PFSK-1 (cell line): ENCODE data around the gene LENG8.

Source experiments
- FOXP2 ChIP-seq: optimal IDR thresholded peaks from 2 replicates; pipeline ENCODE3; 2011; ENCODE audit warnings: borderline replicate concordance, control low read depth, inconsistent platforms; ENCODE audit not compliant: insufficient read depth; ENCODE audit errors: extremely low read length, extremely low read depth
- POLR2AphosphoS5 ChIP-seq: IDR thresholded peaks from 2 replicates; pipeline ENCODE4 v1.6.1; 2012; ENCODE audit warnings: low read depth, mild to moderate bottlenecking, control low read depth, low read length, moderate library complexity
- SIN3A ChIP-seq: IDR thresholded peaks from 2 replicates; pipeline ENCODE4 v1.6.1; 2012; ENCODE audit warnings: mild to moderate bottlenecking, low read length, moderate library complexity, borderline replicate concordance; ENCODE audit not compliant: insufficient read depth
- TAF1 ChIP-seq: IDR thresholded peaks from 2 replicates; pipeline ENCODE4 v1.6.1; 2012; ENCODE audit warnings: low read length, control low read depth, borderline replicate concordance; ENCODE audit not compliant: insufficient read depth
- TF ChIP-seq, protein P1 (sequence below), 2 experiments: IDR thresholded peaks; 2 replicates each; pipeline versions ENCODE4 v1.6.1 to v1.8.0; 2011 to 2012; ENCODE audit warnings: low read depth in 2 of 2, low read length in 2 of 2, control low read depth in 1 of 2, inconsistent platforms in 1 of 2, mild to moderate bottlenecking in 1 of 2, moderate library complexity in 1 of 2; ENCODE audit not compliant: insufficient read depth in 1 of 2

LENG8 gene

DNA sequence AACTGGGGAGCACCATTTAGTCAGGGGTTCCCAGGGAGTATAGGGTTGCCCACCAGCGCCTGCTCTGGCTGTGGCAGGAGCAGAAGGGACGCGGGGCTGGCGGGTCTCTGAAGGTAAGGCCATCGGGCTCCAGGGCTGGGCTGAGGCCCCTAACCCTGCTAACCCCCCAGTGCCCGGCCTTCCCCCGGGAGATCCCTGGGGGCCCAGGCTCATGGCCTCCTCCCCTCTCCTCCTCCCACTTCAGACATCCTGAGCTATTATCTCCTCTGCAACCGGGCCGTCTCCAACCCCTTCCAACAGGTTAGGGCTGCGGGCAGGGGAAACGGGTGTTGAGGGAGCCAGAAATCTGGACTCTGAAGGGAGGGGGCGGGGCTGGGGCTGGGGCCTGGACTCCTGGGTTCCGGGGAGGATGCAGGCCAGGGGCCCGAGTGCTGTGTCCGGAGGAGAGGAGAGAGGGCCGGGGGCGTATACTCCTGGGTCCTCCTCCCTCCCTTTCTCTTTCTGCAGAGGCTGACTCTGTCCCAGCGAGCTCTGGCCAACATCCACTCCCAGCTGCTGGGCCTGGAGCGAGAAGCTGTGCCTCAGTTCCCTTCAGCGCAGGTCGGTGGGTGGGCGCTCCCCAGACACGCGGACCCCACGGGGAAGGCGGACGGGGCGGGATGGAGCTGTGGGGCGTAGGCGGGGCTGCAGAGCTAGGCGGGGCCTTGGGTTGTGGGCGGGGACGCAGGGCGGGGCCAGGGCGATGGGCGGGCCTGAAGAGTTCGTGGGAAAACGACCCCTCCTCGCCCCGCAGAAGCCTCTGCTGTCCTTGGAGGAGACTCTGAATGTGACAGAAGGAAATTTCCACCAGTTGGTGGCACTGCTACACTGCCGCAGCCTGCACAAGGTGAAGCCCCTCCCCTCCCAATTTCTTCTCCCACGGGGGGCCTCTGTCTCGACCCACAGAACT is 18.4 kb upstream of the LENG8 start:
- TF ChIP-seq SIN3A (no peak), FOXP2 (no peak), POLR2AphosphoS5 (peak; percentile 37; the same call in 1 of the 2 replicates), TAF1 (no peak)
- TF ChIP-seq, protein P1, sequence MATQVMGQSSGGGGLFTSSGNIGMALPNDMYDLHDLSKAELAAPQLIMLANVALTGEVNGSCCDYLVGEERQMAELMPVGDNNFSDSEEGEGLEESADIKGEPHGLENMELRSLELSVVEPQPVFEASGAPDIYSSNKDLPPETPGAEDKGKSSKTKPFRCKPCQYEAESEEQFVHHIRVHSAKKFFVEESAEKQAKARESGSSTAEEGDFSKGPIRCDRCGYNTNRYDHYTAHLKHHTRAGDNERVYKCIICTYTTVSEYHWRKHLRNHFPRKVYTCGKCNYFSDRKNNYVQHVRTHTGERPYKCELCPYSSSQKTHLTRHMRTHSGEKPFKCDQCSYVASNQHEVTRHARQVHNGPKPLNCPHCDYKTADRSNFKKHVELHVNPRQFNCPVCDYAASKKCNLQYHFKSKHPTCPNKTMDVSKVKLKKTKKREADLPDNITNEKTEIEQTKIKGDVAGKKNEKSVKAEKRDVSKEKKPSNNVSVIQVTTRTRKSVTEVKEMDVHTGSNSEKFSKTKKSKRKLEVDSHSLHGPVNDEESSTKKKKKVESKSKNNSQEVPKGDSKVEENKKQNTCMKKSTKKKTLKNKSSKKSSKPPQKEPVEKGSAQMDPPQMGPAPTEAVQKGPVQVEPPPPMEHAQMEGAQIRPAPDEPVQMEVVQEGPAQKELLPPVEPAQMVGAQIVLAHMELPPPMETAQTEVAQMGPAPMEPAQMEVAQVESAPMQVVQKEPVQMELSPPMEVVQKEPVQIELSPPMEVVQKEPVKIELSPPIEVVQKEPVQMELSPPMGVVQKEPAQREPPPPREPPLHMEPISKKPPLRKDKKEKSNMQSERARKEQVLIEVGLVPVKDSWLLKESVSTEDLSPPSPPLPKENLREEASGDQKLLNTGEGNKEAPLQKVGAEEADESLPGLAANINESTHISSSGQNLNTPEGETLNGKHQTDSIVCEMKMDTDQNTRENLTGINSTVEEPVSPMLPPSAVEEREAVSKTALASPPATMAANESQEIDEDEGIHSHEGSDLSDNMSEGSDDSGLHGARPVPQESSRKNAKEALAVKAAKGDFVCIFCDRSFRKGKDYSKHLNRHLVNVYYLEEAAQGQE (IDR thresholded peaks at IDR 0.05; ENCODE audit: insufficient read depth in 1 of 2, low read depth in 2 of 2, low read length in 2 of 2), result no peak

DNA sequence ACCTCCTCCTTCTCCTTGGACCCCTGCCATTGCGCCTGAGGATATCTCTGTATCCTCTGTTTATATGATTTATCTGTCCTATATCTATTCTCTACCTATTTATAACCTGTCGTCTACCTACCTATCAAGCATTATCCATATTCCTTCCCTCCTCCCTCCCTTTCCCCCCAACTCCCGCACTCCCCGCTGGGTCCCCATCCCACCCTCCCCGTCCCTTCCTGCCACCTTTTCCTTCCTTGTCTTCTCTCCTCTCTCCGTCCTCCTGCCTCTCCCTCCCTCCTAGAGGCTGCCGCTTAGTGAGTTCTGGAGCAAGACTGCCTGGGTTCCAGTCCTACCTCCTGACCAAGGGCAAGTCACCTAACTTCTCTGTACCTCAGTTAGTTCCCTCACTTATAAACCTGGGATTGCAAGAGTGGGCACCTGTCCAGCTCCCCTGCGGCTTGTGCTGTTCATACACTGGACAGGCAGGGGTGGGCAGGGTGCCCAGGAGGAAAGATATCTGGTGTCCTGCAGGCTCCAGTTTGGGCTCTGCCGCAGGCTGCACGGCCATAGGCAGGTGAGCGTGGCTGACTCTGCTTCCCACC is 17.7 kb upstream of the LENG8 start:
- no peak for TF ChIP-seq POLR2AphosphoS5
- no peak for TF ChIP-seq TAF1
- TF ChIP-seq SIN3A, result no peak
- TF ChIP-seq, protein P1 (IDR thresholded peaks at IDR 0.05; ENCODE audit: insufficient read depth in 1 of 2, low read depth in 2 of 2, low read length in 2 of 2), result no peak
- TF ChIP-seq FOXP2, result no peak

DNA sequence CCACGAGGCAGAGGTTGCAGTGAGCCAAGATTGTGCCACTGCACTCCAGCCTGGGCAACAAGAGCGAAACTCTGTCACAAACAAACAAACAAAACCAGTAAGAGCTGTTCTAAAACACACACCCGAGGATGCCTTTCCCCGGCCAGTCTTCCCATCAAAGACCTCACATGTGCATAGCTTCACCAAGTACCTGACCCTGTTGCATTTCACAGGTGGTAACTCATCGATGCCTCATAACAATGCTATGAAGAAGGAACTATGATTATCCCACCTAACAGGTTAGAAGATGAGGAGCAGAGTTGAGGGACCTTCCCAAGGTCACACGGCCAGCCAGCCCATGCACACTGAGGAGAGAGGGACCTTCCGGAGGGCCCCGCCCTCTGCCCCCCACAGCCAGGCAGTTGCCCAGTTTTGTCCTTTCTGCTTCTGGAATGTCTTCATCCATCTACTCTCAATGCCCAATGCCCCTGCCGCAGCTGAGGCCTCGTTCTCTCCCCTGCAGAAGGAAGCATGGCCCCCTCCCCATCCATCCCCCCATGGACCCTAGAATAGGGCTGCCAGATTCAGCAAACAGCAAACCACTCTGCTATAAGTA is 16.8 kb upstream of the LENG8 start:
- TF ChIP-seq, protein P1 (IDR thresholded peaks at IDR 0.05; ENCODE audit: insufficient read depth in 1 of 2, low read depth in 2 of 2, low read length in 2 of 2), result no peak
- TF ChIP-seq TAF1, result no peak
- TF ChIP-seq FOXP2, result no peak
- no peak for TF ChIP-seq SIN3A
- no peak for TF ChIP-seq POLR2AphosphoS5

DNA sequence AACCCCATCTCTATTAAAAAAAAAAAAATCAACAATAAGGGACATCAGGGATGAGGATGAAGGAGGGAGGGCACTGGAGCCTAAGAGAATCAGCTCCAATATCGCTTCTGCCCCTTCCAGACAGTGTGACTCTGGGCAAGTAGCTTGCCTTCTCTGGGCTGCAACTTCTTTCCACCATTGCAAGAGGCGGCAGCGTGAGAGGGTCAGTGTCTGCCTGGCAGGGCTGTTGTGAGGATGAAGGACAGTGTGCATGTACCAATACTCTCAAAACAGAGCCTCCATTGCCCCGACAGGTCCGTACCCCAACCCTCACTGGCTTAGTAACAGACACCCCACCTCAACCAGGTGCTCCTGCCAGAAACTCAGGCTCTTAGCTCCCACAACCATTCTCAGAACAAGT is 15.3 kb upstream of the LENG8 start:
- no peak for TF ChIP-seq FOXP2
- TF ChIP-seq TAF1, result no peak
- no peak for TF ChIP-seq POLR2AphosphoS5
- no peak for TF ChIP-seq SIN3A
- TF ChIP-seq, protein P1 (IDR thresholded peaks at IDR 0.05; ENCODE audit: insufficient read depth in 1 of 2, low read depth in 2 of 2, low read length in 2 of 2), result no peak
